Osteocyte (in vitro differentiated cells): ENCODE results near the gene UBL3. TPM values are rescaled to one million over a fixed set of nuclear protein-coding genes. Genes with fewer than 3 reads are reported as not detected.

Experiments
- DNase-seq: peaks from one replicate; pipeline ENCODE4 v3.0.0; 2021; ENCODE audit warnings: mixed read lengths; ENCODE audit not compliant: unreplicated experiment; ENCODE audit errors: extremely low spot score
- H3K27ac Mint-ChIP-seq: one replicate; pipeline ENCODE4 v1.8.0; 2021; ENCODE audit warnings: mild to moderate bottlenecking, mixed read lengths; ENCODE audit not compliant: unreplicated experiment
- H3K27me3 Mint-ChIP-seq: one replicate; pipeline ENCODE4 v1.8.0; 2021; ENCODE audit warnings: mixed read lengths; ENCODE audit not compliant: unreplicated experiment
- H3K36me3 Mint-ChIP-seq: one replicate; pipeline ENCODE4 v1.8.0; 2021; ENCODE audit warnings: mixed read lengths; ENCODE audit not compliant: unreplicated experiment
- H3K4me1 Mint-ChIP-seq: one replicate; pipeline ENCODE4 v1.8.0; 2021; ENCODE audit warnings: mixed read lengths; ENCODE audit not compliant: unreplicated experiment
- H3K4me3 Mint-ChIP-seq: one replicate; pipeline ENCODE4 v1.8.0; 2021; ENCODE audit warnings: mild to moderate bottlenecking, moderate library complexity, mixed read lengths; ENCODE audit not compliant: unreplicated experiment
- H3K9me3 Mint-ChIP-seq: one replicate; pipeline ENCODE4 v1.8.0; 2021; ENCODE audit warnings: mixed read lengths; ENCODE audit not compliant: unreplicated experiment
- CTCF ChIP-seq: fragments of 200-600 bp; sonication (generic); IDR thresholded peaks from 2 replicates; pipeline ENCODE4 v1.5.0; 2021; ENCODE audit warnings: antibody characterized with exemption, mild to moderate bottlenecking, moderate library complexity
- total RNA-seq: library from RNA; stranded (reverse); gene quantifications from 2 replicates; pipeline ENCODE4 v1.2.1, GENCODE V29; 2021

Gene UBL3
- total RNA-seq, 1 donor from 2014 or later: 28.3 TPM

GRCh38 chr13:29855784-29856183, 5.4 kb upstream of the UBL3 start:
- no peaks in the 10 kb centered on the region for H3K9me3 Mint-ChIP-seq
- no peak overlapping the region for H3K27ac Mint-ChIP-seq
- no peaks in the 10 kb centered on the region for H3K36me3 Mint-ChIP-seq
- no peak for TF ChIP-seq CTCF
- H3K4me1 Mint-ChIP-seq: peaks cover 5% of the 10 kb centered on the region
- no peak overlapping the region for H3K4me3 Mint-ChIP-seq
- H3K27me3 Mint-ChIP-seq: no peaks in the 10 kb centered on the region
- DNase-seq: no peak

DNA sequence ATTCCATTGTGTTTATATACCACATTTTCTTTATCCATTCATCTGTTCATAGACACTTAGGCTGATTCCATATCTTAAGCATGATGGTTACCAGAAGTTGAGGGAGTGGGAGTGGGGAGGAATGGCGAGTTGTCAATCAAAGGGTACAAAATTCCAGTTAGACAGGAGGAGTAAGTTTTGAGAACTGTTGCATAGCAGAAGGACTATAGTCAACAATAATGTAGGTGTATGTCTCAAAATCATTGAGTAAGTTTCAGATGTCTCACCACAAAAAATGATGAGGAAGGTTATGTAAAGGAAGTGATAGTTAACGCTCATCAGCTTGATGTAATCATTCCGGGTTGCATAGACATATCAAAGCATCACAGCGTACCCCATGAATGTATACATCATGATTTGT, 4.6 kb upstream of the UBL3 start:
- Mint-ChIP-seq H3K27ac (no peak overlapping the region), H3K27me3 (no peaks in the 10 kb centered on the region), H3K9me3 (no peaks in the 10 kb centered on the region), H3K36me3 (no peaks in the 10 kb centered on the region), H3K4me3 (no peak overlapping the region), H3K4me1 (peaks cover 4% of the 10 kb centered on the region)
- DNase-seq: no peak
- TF ChIP-seq CTCF: no peak

DNA sequence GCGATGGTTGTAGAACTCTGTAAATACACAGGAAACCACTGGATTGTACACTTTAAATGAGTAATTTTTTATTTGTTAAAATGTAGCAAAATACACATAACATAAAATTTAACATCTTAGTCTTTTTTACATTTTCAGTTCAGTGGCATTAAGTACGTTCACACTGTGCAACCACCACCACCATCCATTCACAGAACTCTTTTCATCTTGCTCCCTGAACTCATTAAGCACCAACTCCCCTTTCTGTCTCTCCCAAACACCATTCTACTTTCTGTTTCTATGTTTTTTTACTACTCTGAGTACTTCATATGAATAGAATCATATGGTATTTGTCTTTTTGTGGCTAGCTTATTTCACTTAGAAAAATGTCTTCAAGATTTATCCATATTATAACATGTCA, 2.7 kb upstream of the UBL3 start:
- Mint-ChIP-seq H3K4me3 (no peak overlapping the region), H3K4me1 (peaks cover 5% of the 10 kb centered on the region), H3K27ac (no peak overlapping the region), H3K27me3 (no peaks in the 10 kb centered on the region), H3K9me3 (no peaks in the 10 kb centered on the region), H3K36me3 (no peaks in the 10 kb centered on the region)
- no peak for TF ChIP-seq CTCF
- no peak for DNase-seq

DNA sequence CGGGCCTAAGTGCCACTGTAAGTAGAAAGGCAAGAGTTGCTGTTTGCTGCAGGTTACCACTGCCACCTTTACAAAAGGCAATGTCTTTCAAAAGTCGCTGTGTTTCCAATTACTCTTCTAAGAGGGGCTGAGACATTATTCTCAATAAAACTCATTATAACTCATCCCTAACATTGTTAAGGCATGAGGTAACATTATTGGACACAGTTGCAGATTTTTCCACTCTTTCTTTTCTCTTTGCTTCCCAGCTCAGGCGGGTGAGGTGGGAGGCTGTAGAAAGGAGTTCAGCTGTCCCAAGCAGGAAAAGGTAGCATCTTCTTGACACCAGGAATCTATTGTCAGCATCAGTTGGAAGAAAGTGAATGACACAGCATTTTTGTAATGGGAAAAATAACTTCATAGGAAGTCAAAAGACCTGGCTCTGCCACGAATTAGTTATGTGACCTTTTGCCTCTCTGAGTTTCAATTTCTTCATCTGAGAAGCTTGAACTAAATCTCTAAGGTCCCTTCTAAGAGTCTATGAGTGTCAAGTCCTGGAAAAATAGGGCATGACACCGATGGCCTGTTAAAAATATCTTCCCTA, 2.1 kb upstream of the UBL3 start:
- peaks cover 8% of the 10 kb centered on the region for H3K4me1 Mint-ChIP-seq
- H3K4me3 Mint-ChIP-seq: no peak overlapping the region
- H3K27me3 Mint-ChIP-seq: no peaks in the 10 kb centered on the region
- no peak for TF ChIP-seq CTCF
- H3K27ac Mint-ChIP-seq: no peak overlapping the region
- no peaks in the 10 kb centered on the region for H3K36me3 Mint-ChIP-seq
- H3K9me3 Mint-ChIP-seq: no peaks in the 10 kb centered on the region
- DNase-seq: no peak

DNA sequence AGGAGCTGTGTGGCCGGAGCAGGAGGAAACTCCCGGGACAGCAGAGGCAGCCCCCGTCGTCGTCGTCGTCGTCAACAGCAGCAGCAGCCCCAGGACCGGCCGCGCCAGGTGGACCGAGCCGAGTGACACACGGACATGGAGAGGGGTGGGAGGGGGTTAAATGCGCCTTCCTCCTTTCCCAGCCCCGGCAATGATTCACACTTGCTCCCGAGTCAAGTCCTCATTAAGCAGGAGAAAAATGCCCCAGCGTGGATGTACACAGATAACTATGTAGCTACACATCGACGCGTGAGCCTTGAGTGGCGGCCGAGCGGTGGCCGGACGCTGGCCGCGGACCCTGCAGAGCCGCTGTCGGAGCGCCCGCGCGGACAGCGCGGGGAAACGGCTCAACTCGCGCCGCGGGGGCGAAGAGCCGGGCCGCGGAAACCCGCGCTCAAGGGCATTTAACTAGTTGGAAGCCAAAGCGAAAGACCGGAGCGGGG, 645 bp downstream of the UBL3 start:
- Mint-ChIP-seq H3K9me3 (no peaks in the 10 kb centered on the region), H3K4me3 (peak overlapping the region; percentile 87), H3K4me1 (peaks cover 33% of the 10 kb centered on the region), H3K27ac (peak overlapping the region; percentile 90), H3K27me3 (no peaks in the 10 kb centered on the region), H3K36me3 (no peaks in the 10 kb centered on the region)
- no peak for DNase-seq
- no peak for TF ChIP-seq CTCF
